HEK293 (cell line): ENCODE results near the gene CCDC40.

Experiments
- CTCF ChIA-PET: fragments of 350-600 bp; formaldehyde crosslinking; extraction: SDS; loops from one replicate; lab custom pipeline; 2021; ENCODE audit warnings: antibody characterized with exemption; lab: Yijun Ruan, JAX
- POLR2A ChIA-PET: fragments of 300-600 bp; formaldehyde crosslinking; extraction: SDS; loops from one replicate; lab custom pipeline; 2020; ENCODE audit warnings: antibody characterized with exemption, inconsistent platforms; lab: Yijun Ruan, JAX
- H3K27ac ChIP-seq: fragments of 200-500 bp; sonication (Bioruptor generic); 2 replicates; pipeline ENCODE4 v1.5.1; 2014; ENCODE audit warnings: low read depth, low read length, control low read depth, inconsistent platforms; ENCODE audit errors: extremely low read depth
- H3K36me3 ChIP-seq, 2 experiments: fragments of 200-500 bp in 1 of 2; sonication (Bioruptor generic) in 1 of 2; 1 replicate in 1 of 2; 2 replicates in 1 of 2; pipeline ENCODE4 v1.5.1; 2014 to 2017; ENCODE audit warnings: inconsistent platforms in 2 of 2, low read length in 2 of 2; ENCODE audit not compliant: control insufficient read depth in 2 of 2, insufficient read depth in 1 of 2
- H3K4me1 ChIP-seq: fragments of 200-500 bp; sonication (Bioruptor generic); 2 replicates; pipeline ENCODE4 v1.5.1; 2014; ENCODE audit warnings: mild to moderate bottlenecking, low read length, inconsistent platforms; ENCODE audit not compliant: control insufficient read depth, insufficient read depth
- H3K4me3 ChIP-seq: 2 replicates; pipeline ENCODE4 v1.5.1; 2011; ENCODE audit warnings: low read depth, mild to moderate bottlenecking, control low read depth, low read length, moderate library complexity
- H3K9me3 ChIP-seq: fragments of 200-500 bp; sonication (Bioruptor generic); 2 replicates; pipeline ENCODE4 v1.5.1; 2014; ENCODE audit warnings: low read depth, low read length, inconsistent platforms; ENCODE audit not compliant: control insufficient read depth, insufficient read depth
- KLF1 ChIP-seq: fragments of 450-650 bp; formaldehyde crosslinking; IDR thresholded peaks from 2 replicates; pipeline ENCODE4 v1.5.1; 2016; ENCODE audit warnings: missing biosample characterization, missing genetic modification characterization
- KLF16 ChIP-seq: fragments of 450-650 bp; formaldehyde crosslinking; IDR thresholded peaks from 2 replicates; pipeline ENCODE4 v1.5.1; 2017; ENCODE audit warnings: missing biosample characterization, missing genetic modification characterization
- SCRT1 ChIP-seq: fragments of 450-650 bp; formaldehyde crosslinking; IDR thresholded peaks from 2 replicates; pipeline ENCODE4 v1.5.1; 2016; ENCODE audit warnings: missing biosample characterization, missing genetic modification characterization, borderline replicate concordance
- ZNF10 ChIP-seq: fragments of 450-650 bp; formaldehyde crosslinking; IDR thresholded peaks from 2 replicates; pipeline ENCODE4 v1.5.1; 2017; ENCODE audit warnings: missing biosample characterization, missing genetic modification characterization
- ZNF155 ChIP-seq: fragments of 450-650 bp; formaldehyde crosslinking; IDR thresholded peaks from 2 replicates; pipeline ENCODE4 v1.5.1; 2016; ENCODE audit warnings: missing biosample characterization, missing genetic modification characterization
- ZNF248 ChIP-seq: fragments of 450-650 bp; formaldehyde crosslinking; IDR thresholded peaks from 2 replicates; pipeline ENCODE4 v1.5.1; 2017; ENCODE audit warnings: missing biosample characterization, missing genetic modification characterization
- ZNF335 ChIP-seq: fragments of 450-650 bp; formaldehyde crosslinking; conservative IDR thresholded peaks from 2 replicates; pipeline ENCODE4 v1.5.1; 2016; ENCODE audit warnings: missing biosample characterization, missing genetic modification characterization
- ZNF341 ChIP-seq: fragments of 450-650 bp; formaldehyde crosslinking; IDR thresholded peaks from 2 replicates; pipeline ENCODE4; 2016; ENCODE audit warnings: low read depth, missing biosample characterization, missing genetic modification characterization
- ZNF394 ChIP-seq: fragments of 450-650 bp; formaldehyde crosslinking; IDR thresholded peaks from 2 replicates; pipeline ENCODE4 v1.5.1; 2016; ENCODE audit warnings: missing biosample characterization, missing genetic modification characterization, mild to moderate bottlenecking, moderate library complexity, borderline replicate concordance
- ZNF501 ChIP-seq: fragments of 450-650 bp; formaldehyde crosslinking; IDR thresholded peaks from 2 replicates; pipeline ENCODE4 v1.5.1; 2016; ENCODE audit warnings: missing biosample characterization, missing genetic modification characterization
- ZNF548 ChIP-seq: fragments of 450-650 bp; formaldehyde crosslinking; IDR thresholded peaks from 2 replicates; pipeline ENCODE4 v1.5.1; 2016; ENCODE audit warnings: missing biosample characterization, missing genetic modification characterization
- ZNF610 ChIP-seq: fragments of 450-650 bp; formaldehyde crosslinking; IDR thresholded peaks from 2 replicates; pipeline ENCODE4 v1.5.1; 2016; ENCODE audit warnings: missing biosample characterization, missing genetic modification characterization, borderline replicate concordance
- ZNF654 ChIP-seq: fragments of 450-650 bp; formaldehyde crosslinking; IDR thresholded peaks from 2 replicates; pipeline ENCODE4 v1.5.1; 2016; ENCODE audit warnings: low read depth, missing biosample characterization, missing genetic modification characterization
- ZNF76 ChIP-seq: fragments of 450-650 bp; formaldehyde crosslinking; IDR thresholded peaks from 2 replicates; pipeline ENCODE4; 2016; ENCODE audit warnings: low read depth, missing biosample characterization, missing genetic modification characterization, borderline replicate concordance
- ZSCAN23 ChIP-seq: fragments of 450-650 bp; formaldehyde crosslinking; IDR thresholded peaks from 2 replicates; pipeline ENCODE4 v1.5.1; 2016; ENCODE audit warnings: missing biosample characterization, missing genetic modification characterization
- TF ChIP-seq, protein P1 (sequence below): fragments of 450-650 bp; formaldehyde crosslinking; IDR thresholded peaks from 2 replicates; pipeline ENCODE4 v1.5.1; 2016; ENCODE audit warnings: missing biosample characterization, missing genetic modification characterization
- TF ChIP-seq, protein P2 (sequence below): fragments of 450-650 bp; formaldehyde crosslinking; IDR thresholded peaks from 2 replicates; pipeline ENCODE4 v1.5.1; 2017; ENCODE audit warnings: missing biosample characterization, missing genetic modification characterization
- TF ChIP-seq, protein P3 (sequence below): fragments of 450-650 bp; formaldehyde crosslinking; IDR thresholded peaks from 2 replicates; pipeline ENCODE4 v1.5.1; 2016; ENCODE audit warnings: missing biosample characterization, missing genetic modification characterization
- TF ChIP-seq, protein P4 (sequence below): sonication (generic); formaldehyde crosslinking; IDR thresholded peaks from 2 replicates; pipeline ENCODE4 v1.8.1; 2022; ENCODE audit warnings: mild to moderate bottlenecking, moderate library complexity, missing genetic modification reagents
- TF ChIP-seq, protein P5 (sequence below): fragments of 450-650 bp; formaldehyde crosslinking; IDR thresholded peaks from 2 replicates; pipeline ENCODE4 v1.5.1; 2016; ENCODE audit warnings: missing biosample characterization, missing genetic modification characterization, borderline replicate concordance
- TF ChIP-seq, protein P6 (sequence below): fragments of 450-650 bp; formaldehyde crosslinking; optimal IDR thresholded peaks from 2 replicates; pipeline ENCODE3; 2016; ENCODE audit warnings: missing biosample characterization, mild to moderate bottlenecking, missing genetic modification characterization

Gene CCDC40

DNA sequence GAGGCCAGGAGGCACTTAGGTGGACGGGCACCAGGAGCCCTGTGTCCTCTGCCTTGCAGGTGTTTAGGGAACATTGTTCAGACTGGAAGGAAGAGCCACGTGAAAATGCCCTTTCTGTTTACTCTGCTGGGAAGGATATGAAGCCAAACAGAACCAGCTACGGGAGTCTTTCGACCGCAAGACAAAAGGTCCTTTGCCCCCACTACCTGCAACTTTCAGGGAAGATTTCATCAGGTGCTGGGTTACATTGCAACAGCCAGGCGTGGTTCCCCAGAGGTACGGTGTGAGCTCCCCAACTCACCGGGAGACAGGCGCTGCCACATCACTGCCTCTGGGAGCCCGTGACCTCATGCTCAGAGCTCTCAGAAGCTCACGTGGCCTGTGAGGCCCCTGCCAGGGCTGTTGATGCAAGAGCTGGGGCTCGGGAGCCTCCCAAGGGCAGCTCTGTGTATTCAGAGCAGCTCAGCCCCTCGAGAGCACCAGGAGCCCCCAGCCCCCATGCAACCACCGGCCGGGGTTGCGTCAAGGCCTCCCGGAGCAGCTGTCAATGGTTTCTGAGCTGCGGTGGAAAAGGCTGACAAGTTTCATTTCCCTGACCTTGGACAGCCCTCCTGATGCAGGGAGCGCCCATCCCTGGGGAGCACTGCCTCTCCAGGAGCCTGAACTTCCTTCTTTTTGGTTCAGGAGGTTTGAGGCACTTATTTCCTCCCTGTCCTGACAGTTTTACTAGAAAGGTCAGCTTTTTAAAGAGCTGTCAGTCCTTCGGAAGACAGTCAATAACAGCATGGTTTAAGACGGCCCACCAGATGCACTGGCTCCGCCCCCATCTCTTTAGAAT lies 42.8 kb upstream of the CCDC40 start:
- H3K4me3 ChIP-seq = no peak overlapping the region
- ChIA-PET POLR2A (interaction anchor here (0.5 to 1.6 kb wide), 5 partner anchors 9 to 197 kb away, joined by 3 to 8 read pairs (median 3); partner anchors contain the start of genes CBX4 and CBX8), CTCF (interaction anchor here (0.6 to 3.5 kb wide), 17 partner anchors 11 to 621 kb away, joined by 3 to 41 read pairs (median 4); partner anchors contain the start of gene GAA)
- H3K9me3 ChIP-seq = no peaks in the 10 kb centered on the region
- H3K4me1 ChIP-seq = peaks cover 24% of the 10 kb centered on the region
- no peaks in the 10 kb centered on the region; a peak in 1 of 3 replicates for H3K36me3 ChIP-seq
- H3K27ac ChIP-seq = peak overlapping the region; percentile 85
- TF ChIP-seq ZNF76 (peak; percentile 77; the same call in 1 of the 2 replicates), ZNF155 (tag by site-specific recombination) (no peak), ZNF248 (no peak), KLF16 (tag by site-specific recombination) (peak; percentile 20), ZNF610 (tag by site-specific recombination) (peak; percentile 90), SCRT1 (no peak), ZNF335 (tag by site-specific recombination) (peak; percentile 77), ZSCAN23 (tag by site-specific recombination) (0 out of 2 replicates have a peak, but pooled peaks have one; percentile 29), KLF1 (tag by site-specific recombination) (peak; percentile 70), ZNF341 (tag by site-specific recombination) (peak; percentile 75), ZNF501 (no peak), ZNF10 (tag by site-specific recombination) (peak; percentile 88), ZNF548 (tag by site-specific recombination) (no peak), ZNF394 (tag by site-specific recombination) (peak; percentile 95), ZNF654 (tag by site-specific recombination) (no peak)
- TF ChIP-seq, protein P1, sequence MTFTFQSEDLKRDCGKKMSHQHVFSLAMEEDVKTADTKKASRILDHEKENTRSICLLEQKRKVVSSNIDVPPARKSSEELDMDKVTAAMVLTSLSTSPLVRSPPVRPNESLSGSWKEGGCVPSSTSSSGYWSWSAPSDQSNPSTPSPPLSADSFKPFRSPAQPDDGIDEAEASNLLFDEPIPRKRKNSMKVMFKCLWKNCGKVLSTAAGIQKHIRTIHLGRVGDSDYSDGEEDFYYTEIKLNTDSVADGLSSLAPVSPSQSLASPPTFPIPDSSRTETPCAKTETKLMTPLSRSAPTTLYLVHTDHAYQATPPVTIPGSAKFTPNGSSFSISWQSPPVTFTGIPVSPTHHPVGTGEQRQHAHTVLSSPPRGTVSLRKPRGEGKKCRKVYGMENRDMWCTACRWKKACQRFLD (tag by site-specific recombination) = no peak
- TF ChIP-seq, protein P2, sequence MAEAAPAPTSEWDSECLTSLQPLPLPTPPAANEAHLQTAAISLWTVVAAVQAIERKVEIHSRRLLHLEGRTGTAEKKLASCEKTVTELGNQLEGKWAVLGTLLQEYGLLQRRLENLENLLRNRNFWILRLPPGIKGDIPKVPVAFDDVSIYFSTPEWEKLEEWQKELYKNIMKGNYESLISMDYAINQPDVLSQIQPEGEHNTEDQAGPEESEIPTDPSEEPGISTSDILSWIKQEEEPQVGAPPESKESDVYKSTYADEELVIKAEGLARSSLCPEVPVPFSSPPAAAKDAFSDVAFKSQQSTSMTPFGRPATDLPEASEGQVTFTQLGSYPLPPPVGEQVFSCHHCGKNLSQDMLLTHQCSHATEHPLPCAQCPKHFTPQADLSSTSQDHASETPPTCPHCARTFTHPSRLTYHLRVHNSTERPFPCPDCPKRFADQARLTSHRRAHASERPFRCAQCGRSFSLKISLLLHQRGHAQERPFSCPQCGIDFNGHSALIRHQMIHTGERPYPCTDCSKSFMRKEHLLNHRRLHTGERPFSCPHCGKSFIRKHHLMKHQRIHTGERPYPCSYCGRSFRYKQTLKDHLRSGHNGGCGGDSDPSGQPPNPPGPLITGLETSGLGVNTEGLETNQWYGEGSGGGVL (tag by site-specific recombination) = peak; percentile 80
- TF ChIP-seq, protein P3, sequence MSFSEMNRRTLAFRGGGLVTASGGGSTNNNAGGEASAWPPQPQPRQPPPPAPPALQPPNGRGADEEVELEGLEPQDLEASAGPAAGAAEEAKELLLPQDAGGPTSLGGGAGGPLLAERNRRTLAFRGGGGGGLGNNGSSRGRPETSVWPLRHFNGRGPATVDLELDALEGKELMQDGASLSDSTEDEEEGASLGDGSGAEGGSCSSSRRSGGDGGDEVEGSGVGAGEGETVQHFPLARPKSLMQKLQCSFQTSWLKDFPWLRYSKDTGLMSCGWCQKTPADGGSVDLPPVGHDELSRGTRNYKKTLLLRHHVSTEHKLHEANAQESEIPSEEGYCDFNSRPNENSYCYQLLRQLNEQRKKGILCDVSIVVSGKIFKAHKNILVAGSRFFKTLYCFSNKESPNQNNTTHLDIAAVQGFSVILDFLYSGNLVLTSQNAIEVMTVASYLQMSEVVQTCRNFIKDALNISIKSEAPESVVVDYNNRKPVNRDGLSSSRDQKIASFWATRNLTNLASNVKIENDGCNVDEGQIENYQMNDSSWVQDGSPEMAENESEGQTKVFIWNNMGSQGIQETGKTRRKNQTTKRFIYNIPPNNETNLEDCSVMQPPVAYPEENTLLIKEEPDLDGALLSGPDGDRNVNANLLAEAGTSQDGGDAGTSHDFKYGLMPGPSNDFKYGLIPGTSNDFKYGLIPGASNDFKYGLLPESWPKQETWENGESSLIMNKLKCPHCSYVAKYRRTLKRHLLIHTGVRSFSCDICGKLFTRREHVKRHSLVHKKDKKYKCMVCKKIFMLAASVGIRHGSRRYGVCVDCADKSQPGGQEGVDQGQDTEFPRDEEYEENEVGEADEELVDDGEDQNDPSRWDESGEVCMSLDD (tag by site-specific recombination) = peak; percentile 98
- TF ChIP-seq, protein P4, sequence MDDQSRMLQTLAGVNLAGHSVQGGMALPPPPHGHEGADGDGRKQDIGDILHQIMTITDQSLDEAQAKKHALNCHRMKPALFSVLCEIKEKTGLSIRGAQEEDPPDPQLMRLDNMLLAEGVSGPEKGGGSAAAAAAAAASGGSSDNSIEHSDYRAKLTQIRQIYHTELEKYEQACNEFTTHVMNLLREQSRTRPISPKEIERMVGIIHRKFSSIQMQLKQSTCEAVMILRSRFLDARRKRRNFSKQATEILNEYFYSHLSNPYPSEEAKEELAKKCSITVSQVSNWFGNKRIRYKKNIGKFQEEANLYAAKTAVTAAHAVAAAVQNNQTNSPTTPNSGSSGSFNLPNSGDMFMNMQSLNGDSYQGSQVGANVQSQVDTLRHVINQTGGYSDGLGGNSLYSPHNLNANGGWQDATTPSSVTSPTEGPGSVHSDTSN (CRISPR knock-in tag) = no peak
- TF ChIP-seq, protein P5, sequence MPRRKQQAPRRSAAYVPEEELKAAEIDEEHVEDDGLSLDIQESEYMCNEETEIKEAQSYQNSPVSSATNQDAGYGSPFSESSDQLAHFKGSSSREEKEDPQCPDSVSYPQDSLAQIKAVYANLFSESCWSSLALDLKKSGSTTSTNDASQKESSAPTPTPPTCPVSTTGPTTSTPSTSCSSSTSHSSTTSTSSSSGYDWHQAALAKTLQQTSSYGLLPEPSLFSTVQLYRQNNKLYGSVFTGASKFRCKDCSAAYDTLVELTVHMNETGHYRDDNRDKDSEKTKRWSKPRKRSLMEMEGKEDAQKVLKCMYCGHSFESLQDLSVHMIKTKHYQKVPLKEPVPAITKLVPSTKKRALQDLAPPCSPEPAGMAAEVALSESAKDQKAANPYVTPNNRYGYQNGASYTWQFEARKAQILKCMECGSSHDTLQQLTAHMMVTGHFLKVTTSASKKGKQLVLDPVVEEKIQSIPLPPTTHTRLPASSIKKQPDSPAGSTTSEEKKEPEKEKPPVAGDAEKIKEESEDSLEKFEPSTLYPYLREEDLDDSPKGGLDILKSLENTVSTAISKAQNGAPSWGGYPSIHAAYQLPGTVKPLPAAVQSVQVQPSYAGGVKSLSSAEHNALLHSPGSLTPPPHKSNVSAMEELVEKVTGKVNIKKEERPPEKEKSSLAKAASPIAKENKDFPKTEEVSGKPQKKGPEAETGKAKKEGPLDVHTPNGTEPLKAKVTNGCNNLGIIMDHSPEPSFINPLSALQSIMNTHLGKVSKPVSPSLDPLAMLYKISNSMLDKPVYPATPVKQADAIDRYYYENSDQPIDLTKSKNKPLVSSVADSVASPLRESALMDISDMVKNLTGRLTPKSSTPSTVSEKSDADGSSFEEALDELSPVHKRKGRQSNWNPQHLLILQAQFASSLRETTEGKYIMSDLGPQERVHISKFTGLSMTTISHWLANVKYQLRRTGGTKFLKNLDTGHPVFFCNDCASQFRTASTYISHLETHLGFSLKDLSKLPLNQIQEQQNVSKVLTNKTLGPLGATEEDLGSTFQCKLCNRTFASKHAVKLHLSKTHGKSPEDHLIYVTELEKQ (tag by site-specific recombination) = no peak
- TF ChIP-seq, protein P6, sequence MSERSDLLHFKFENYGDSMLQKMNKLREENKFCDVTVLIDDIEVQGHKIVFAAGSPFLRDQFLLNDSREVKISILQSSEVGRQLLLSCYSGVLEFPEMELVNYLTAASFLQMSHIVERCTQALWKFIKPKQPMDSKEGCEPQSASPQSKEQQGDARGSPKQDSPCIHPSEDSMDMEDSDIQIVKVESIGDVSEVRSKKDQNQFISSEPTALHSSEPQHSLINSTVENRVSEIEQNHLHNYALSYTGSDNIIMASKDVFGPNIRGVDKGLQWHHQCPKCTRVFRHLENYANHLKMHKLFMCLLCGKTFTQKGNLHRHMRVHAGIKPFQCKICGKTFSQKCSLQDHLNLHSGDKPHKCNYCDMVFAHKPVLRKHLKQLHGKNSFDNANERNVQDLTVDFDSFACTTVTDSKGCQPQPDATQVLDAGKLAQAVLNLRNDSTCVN = peak; percentile 29
